ENCODE data around the gene MRPL16. TPM values are rescaled to one million over a fixed set of nuclear protein-coding genes. Genes with fewer than 3 reads are reported as not detected.

Gene MRPL16
- total and polyA plus RNA-seq, 2 of the 13 experiments (the other 11 are each of a cell fraction or from before 2014, with no cell fraction given): 45.3 to 62.6 TPM

DNA sequence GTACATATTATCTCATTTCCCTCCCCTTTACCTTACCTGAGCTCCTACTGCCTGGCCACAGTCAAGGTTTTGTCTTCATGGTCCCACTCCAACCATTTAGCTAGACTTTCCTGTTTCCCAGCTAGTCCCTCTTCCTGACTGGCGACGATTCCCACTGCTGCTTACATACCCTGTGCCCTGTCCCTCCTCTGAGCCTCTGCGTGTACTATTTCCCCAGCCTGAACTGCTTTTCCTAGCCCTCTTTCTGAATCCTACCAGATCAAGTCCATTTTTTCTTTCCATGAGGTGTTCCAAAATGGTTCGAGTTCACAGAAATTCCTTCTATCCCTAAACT, 23.4 kb downstream of the MRPL16 start (continued):
- TF ChIP-seq KLF12 (CRISPR knock-in tag; IDR thresholded peaks at IDR 0.05; ENCODE audit: borderline replicate concordance) (no peak), ZBTB21 (CRISPR knock-in tag; IDR thresholded peaks at IDR 0.05) (no peak), PITX1 (CRISPR knock-in tag; IDR thresholded peaks at IDR 0.05) (no peak), HMGA1 (CRISPR knock-in tag; conservative IDR thresholded peaks at IDR 0.05) (no peak), MED13 (CRISPR knock-in tag; IDR thresholded peaks at IDR 0.05) (no peak), ZBTB38 (CRISPR knock-in tag; IDR thresholded peaks at IDR 0.05) (no peak), KMT2A (CRISPR knock-in tag; IDR thresholded peaks at IDR 0.05) (no peak), GATAD1 (CRISPR knock-in tag; IDR thresholded peaks at IDR 0.05) (no peak), NFKB2 (CRISPR knock-in tag; IDR thresholded peaks at IDR 0.05; ENCODE audit: borderline replicate concordance) (no peak)
- TF ChIP-seq, protein P1, sequence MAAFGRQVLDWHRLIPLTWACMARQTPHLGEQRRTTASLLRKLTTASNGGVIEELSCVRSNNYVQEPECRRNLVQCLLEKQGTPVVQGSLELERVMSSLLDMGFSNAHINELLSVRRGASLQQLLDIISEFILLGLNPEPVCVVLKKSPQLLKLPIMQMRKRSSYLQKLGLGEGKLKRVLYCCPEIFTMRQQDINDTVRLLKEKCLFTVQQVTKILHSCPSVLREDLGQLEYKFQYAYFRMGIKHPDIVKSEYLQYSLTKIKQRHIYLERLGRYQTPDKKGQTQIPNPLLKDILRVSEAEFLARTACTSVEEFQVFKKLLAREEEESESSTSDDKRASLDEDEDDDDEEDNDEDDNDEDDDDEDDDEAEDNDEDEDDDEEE (CRISPR knock-in tag; IDR thresholded peaks at IDR 0.05): 0 out of 2 replicates have a peak, but pooled peaks have one; percentile 12
- TF ChIP-seq, protein P2, sequence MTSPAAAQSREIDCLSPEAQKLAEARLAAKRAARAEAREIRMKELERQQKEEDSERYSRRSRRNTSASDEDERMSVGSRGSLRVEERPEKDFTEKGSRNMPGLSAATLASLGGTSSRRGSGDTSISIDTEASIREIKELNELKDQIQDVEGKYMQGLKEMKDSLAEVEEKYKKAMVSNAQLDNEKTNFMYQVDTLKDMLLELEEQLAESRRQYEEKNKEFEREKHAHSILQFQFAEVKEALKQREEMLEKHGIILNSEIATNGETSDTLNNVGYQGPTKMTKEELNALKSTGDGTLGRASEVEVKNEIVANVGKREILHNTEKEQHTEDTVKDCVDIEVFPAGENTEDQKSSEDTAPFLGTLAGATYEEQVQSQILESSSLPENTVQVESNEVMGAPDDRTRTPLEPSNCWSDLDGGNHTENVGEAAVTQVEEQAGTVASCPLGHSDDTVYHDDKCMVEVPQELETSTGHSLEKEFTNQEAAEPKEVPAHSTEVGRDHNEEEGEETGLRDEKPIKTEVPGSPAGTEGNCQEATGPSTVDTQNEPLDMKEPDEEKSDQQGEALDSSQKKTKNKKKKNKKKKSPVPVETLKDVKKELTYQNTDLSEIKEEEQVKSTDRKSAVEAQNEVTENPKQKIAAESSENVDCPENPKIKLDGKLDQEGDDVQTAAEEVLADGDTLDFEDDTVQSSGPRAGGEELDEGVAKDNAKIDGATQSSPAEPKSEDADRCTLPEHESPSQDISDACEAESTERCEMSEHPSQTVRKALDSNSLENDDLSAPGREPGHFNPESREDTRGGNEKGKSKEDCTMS (CRISPR knock-in tag; conservative IDR thresholded peaks at IDR 0.05): no peak
- TF ChIP-seq, protein P3, sequence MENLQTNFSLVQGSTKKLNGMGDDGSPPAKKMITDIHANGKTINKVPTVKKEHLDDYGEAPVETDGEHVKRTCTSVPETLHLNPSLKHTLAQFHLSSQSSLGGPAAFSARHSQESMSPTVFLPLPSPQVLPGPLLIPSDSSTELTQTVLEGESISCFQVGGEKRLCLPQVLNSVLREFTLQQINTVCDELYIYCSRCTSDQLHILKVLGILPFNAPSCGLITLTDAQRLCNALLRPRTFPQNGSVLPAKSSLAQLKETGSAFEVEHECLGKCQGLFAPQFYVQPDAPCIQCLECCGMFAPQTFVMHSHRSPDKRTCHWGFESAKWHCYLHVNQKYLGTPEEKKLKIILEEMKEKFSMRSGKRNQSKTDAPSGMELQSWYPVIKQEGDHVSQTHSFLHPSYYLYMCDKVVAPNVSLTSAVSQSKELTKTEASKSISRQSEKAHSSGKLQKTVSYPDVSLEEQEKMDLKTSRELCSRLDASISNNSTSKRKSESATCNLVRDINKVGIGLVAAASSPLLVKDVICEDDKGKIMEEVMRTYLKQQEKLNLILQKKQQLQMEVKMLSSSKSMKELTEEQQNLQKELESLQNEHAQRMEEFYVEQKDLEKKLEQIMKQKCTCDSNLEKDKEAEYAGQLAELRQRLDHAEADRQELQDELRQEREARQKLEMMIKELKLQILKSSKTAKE (CRISPR knock-in tag; IDR thresholded peaks at IDR 0.05; ENCODE audit: borderline replicate concordance): no peak
